WI38 (cell line): Measurements from ENCODE around the gene TSKS.

ENCODE experiments used
- H3K4me3 ChIP-seq: 2 replicates; pipeline ENCODE4 v1.5.1; 2011; ENCODE audit warnings: low read depth, mild to moderate bottlenecking, control low read depth, low read length
- CTCF ChIP-seq: IDR thresholded peaks from 2 replicates; pipeline ENCODE4 v1.5.1; 2012; ENCODE audit warnings: low read depth, mild to moderate bottlenecking, control low read depth, low read length

TSKS gene

GRCh38 chr19:49749771-49750170 is 13.3 kb downstream of the TSKS start:
- H3K4me3 ChIP-seq = no peak overlapping the region
- TF ChIP-seq CTCF = no peak

DNA sequence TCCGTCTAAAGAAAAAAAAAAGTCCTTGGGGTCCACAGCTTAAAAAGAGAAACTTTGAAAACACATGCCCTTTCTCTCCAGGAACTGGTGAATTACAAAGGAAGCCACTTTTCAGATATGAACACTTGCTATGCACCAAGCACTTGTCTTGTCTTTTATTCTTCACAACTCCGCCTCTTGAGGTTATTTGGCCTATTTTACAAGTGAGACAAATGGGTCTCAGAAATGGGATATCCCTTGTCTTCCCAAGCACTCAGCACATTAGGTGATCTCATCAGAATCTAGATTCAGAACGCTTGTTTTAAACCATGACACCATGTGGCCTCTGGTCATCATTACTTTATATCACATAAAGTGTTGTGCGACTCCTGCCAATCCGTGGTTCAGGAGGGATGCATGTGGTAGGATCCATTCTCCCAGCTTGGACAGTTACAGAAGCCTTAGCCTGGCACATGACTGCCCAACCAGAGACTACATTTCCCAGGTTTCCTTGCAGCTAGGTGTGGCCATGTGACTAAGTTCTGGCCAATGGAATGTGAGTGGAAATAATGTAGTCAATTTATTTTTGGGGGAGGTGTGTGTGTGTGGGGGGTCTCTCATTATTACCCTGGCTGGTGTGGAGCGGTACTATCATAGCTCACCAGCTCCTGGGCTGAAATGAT is 13.9 kb downstream of the TSKS start:
- TF ChIP-seq CTCF = no peak
- H3K4me3 ChIP-seq = no peak overlapping the region

DNA sequence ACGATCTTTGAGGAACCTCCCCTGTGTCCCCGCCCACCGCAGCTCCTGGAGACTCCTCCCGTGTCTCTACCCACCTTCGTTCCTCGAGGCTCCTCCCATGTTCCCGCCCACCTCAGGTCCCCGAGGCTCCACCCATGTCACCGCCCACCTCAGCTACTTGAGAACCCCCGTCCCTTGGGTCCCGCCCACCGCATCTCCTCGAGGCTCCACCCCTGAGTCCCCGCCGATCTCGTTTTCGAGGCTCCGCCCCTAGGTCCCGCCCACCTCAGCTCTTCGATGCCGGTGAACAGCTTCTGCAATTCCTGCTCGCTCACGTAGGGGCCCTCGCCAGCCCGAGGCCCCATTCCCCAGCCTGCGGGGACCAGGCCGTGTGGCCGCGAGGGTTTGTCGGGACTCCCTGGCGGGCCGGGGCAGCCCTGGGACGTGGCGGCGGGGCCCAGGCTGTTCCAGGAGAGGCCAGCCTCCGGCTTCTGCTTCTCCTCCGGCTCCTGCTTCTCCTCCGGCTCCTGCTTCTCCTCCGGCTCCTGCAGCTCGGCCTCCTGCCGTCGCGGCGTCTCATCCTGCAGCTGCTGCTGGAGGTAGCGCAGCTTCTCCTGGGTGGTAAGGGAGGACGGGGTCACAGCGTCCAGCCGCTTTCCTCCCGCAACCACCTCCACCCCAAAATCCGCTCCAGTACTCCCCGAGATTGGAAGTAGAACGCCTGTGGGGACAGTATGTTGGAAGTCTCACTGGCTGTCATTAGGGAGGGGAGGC is 16.7 kb downstream of the TSKS start:
- no peak overlapping the region for H3K4me3 ChIP-seq
- TF ChIP-seq CTCF = no peak

- TF ChIP-seq CTCF = no peak
Observed at GRCh38 chr19:49744946-49745381, 18.1 kb downstream of the TSKS start.

GRCh38 chr19:49741210-49741844 is 21.8 kb downstream of the TSKS start:
- no peak for TF ChIP-seq CTCF

More at GRCh38 chr19:49744946-49745381, 18.1 kb downstream of the TSKS start:
- H3K4me3 ChIP-seq = no peak overlapping the region

GRCh38 chr19:49739933-49740332 is 23.2 kb downstream of the TSKS start:
- TF ChIP-seq CTCF = no peak
- no peak overlapping the region for H3K4me3 ChIP-seq

More at GRCh38 chr19:49741210-49741844, 21.8 kb downstream of the TSKS start:
- no peak overlapping the region for H3K4me3 ChIP-seq

DNA sequence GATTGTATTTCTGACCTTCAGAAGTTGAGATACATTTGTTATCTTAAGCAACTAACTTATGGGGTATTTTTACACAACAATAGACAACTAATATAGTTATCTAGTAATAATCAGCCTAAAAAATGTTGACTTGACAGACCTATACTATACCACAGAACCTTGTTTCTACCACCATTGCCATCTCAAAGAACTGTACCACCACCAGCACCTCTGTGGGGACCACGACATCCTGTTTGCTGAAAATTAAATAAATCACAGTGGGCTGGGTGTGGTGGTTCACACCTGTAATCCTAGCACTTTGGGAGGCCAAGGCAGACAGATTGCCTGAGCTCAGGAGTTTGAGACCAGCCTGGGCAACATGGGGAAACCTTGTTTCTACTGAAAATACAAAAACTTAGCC is 24.0 kb downstream of the TSKS start:
- no peak for TF ChIP-seq CTCF
- no peak overlapping the region for H3K4me3 ChIP-seq
